BJ (cell line): ENCODE results near the gene DDX56. TPM values are rescaled to one million over a fixed set of nuclear protein-coding genes. Genes with fewer than 3 reads are reported as not detected.
A peak's percentile ranks its signal among the peaks of the same experiment; 100 is the strongest.
"Not testable (repeated sequence)": the region's sequence is repeated elsewhere in the genome, so short reads cannot be mapped to it uniquely, and the experiment has no call there.

Source experiments
- CTCF ChIA-PET: fragments of 350-600 bp; formaldehyde crosslinking; extraction: SDS; loops from one replicate; lab custom pipeline; 2021; ENCODE audit warnings: antibody characterized with exemption, inconsistent platforms; lab: Yijun Ruan, JAX
- POLR2A ChIA-PET: fragments of 300-600 bp; sonication (Branson Sonifier 250); formaldehyde crosslinking; extraction: SDS; loops from one replicate; lab custom pipeline; 2021; ENCODE audit warnings: antibody characterized with exemption; lab: Charles Lee
- DNase-seq: peaks from one replicate; pipeline ENCODE4 v3.0.0-alpha.2; 2011; ENCODE audit warnings: low read depth
- H3K27me3 ChIP-seq: 2 replicates; pipeline ENCODE4 v1.6.0; 2011; ENCODE audit warnings: low read length; ENCODE audit not compliant: control insufficient read depth, insufficient read depth
- H3K36me3 ChIP-seq: 2 replicates; pipeline ENCODE4 v1.5.1; 2011; ENCODE audit warnings: low read length; ENCODE audit not compliant: control insufficient read depth, insufficient read depth
- H3K4me3 ChIP-seq: 2 replicates; pipeline ENCODE4 v1.5.1; 2011; ENCODE audit warnings: low read depth, mild to moderate bottlenecking, control low read depth, low read length
- CTCF ChIP-seq: IDR thresholded peaks from 2 replicates; pipeline ENCODE4 v1.5.1; 2011; ENCODE audit warnings: low read depth, mild to moderate bottlenecking, control low read depth, inconsistent platforms, low read length, moderate library complexity; ENCODE audit not compliant: insufficient read depth
- polyA plus RNA-seq: library from polyadenylated mRNA; depleted of rRNA; stranded (reverse); fragments of >200 nt; gene quantifications from 2 replicates; pipeline ENCODE4 v1.2.3, GENCODE V29; 2011

DDX56 gene
- polyA plus RNA-seq, 1 experiment: 77.3 TPM

GRCh38 chr7:44566680-44567079 lies 7.0 kb downstream of the DDX56 start:
- ChIA-PET POLR2A (no interaction called here), CTCF (interaction anchor here (0.6 to 7.4 kb wide), 8 partner anchors 12 to 371 kb away, joined by 3 to 62 read pairs (median 12); partner anchors contain the start of gene TMED4)
- peaks cover 47% of the 10 kb centered on the region for H3K36me3 ChIP-seq
- no peak overlapping the region for H3K4me3 ChIP-seq
- TF ChIP-seq CTCF: no peak
- H3K27me3 ChIP-seq: no peaks in the 10 kb centered on the region
- DNase-seq: no peak

- H3K4me3 ChIP-seq: no peak overlapping the region
- TF ChIP-seq CTCF: no peak
- POLR2A ChIA-PET: no interaction called here
- H3K36me3 ChIP-seq: peaks cover 42% of the 10 kb centered on the region
- no peaks in the 10 kb centered on the region for H3K27me3 ChIP-seq
- CTCF ChIA-PET: interaction anchor here (0.6 to 7.4 kb wide), 30 partner anchors 8 to 370 kb away, joined by 3 to 62 read pairs (median 4); partner anchors contain the start of genes DDX56, NUDCD3 and TMED4
- DNase-seq: no peak
Observed at GRCh38 chr7:44565795-44566559, 7.7 kb downstream of the DDX56 start.

- H3K4me3 ChIP-seq: no peak overlapping the region
- H3K36me3 ChIP-seq: peaks cover 36% of the 10 kb centered on the region
- TF ChIP-seq CTCF: peak; percentile 98
- no peak for DNase-seq
- ChIA-PET POLR2A (no interaction called here), CTCF (interaction anchor here (0.6 to 7.4 kb wide), 37 partner anchors 7 to 497 kb away, joined by 3 to 62 read pairs (median 4); partner anchors contain the start of genes DDX56, NUDCD3 and TMED4)
- no peaks in the 10 kb centered on the region for H3K27me3 ChIP-seq
Observed at GRCh38 chr7:44565097-44565794, 8.5 kb downstream of the DDX56 start.

- Histone ChIP-seq H3K4me3 (no peak overlapping the region), H3K27me3 (no peaks in the 10 kb centered on the region), H3K36me3 (peaks cover 30% of the 10 kb centered on the region)
- no peak for DNase-seq
- ChIA-PET CTCF (interaction anchor here (0.7 to 7.4 kb wide), 27 partner anchors 8 to 496 kb away, joined by 3 to 62 read pairs (median 4); partner anchors contain the start of genes DDX56, NUDCD3 and TMED4), POLR2A (no interaction called here)
- TF ChIP-seq CTCF: no peak
Observed at GRCh38 chr7:44564606-44565005, 9.1 kb downstream of the DDX56 start.

- DNase-seq: no peak
- Histone ChIP-seq H3K4me3 (no peak overlapping the region), H3K36me3 (peaks cover 18% of the 10 kb centered on the region), H3K27me3 (no peaks in the 10 kb centered on the region)
- ChIA-PET CTCF (interaction anchor here (0.6 to 7.4 kb wide), 5 partner anchors 9 to 1691 kb away, joined by 4 to 62 read pairs (median 11); no protein-coding TSS in a partner anchor), POLR2A (no interaction called here)
- TF ChIP-seq CTCF: no peak
Observed at GRCh38 chr7:44563171-44563679, 10.5 kb downstream of the DDX56 start.

GRCh38 chr7:44562622-44562962 lies 11.1 kb downstream of the DDX56 start:
- POLR2A ChIA-PET, H3K27me3 ChIP-seq, DNase-seq, H3K4me3 ChIP-seq: not testable (repeated sequence)
- H3K36me3 ChIP-seq: peaks cover 13% of the 10 kb centered on the region
- CTCF ChIA-PET: interaction anchor here (3.3 to 7.4 kb wide), 2 partner anchors 215 to 322 kb away, joined by 12 to 62 read pairs; no protein-coding TSS in a partner anchor
